Glutamatergic neuron (in vitro differentiated cells): ENCODE results near the gene ASPN. TPM values are rescaled to one million over a fixed set of nuclear protein-coding genes. Genes with fewer than 3 reads are reported as not detected.

Source experiments
- DNase-seq: peaks from one replicate; pipeline ENCODE4 v3.0.0; 2022
- H3K27ac Mint-ChIP-seq: one replicate; pipeline ENCODE4 v1.8.0; 2020; ENCODE audit warnings: mild to moderate bottlenecking, mixed read lengths, inconsistent platforms; ENCODE audit not compliant: unreplicated experiment
- H3K27me3 Mint-ChIP-seq: one replicate; pipeline ENCODE4 v1.8.0; 2020; ENCODE audit warnings: mild to moderate bottlenecking, moderate library complexity, mixed read lengths, inconsistent platforms; ENCODE audit not compliant: unreplicated experiment
- H3K36me3 Mint-ChIP-seq: one replicate; pipeline ENCODE4 v1.8.0; 2020; ENCODE audit warnings: mild to moderate bottlenecking, mixed read lengths, inconsistent platforms; ENCODE audit not compliant: unreplicated experiment
- H3K4me1 Mint-ChIP-seq: one replicate; pipeline ENCODE4 v1.8.0; 2020; ENCODE audit warnings: mild to moderate bottlenecking, low read depth, mixed read lengths, inconsistent platforms; ENCODE audit not compliant: unreplicated experiment
- H3K4me3 Mint-ChIP-seq: one replicate; pipeline ENCODE4 v1.8.0; 2020; ENCODE audit warnings: mild to moderate bottlenecking, mixed read lengths, inconsistent platforms; ENCODE audit not compliant: unreplicated experiment
- H3K9me3 Mint-ChIP-seq: one replicate; pipeline ENCODE4 v1.8.0; 2020; ENCODE audit warnings: mild to moderate bottlenecking, moderate library complexity, mixed read lengths, inconsistent platforms; ENCODE audit not compliant: unreplicated experiment
- total RNA-seq: library from RNA; stranded (reverse); fragmentation: NEBNext Ultra II Directional; extraction: Animal tissue kit (Norgen Biotek cat#: 25700); gene quantifications from one replicate; pipeline ENCODE4 v1.2.1, GENCODE V29; 2021; ENCODE audit not compliant: unreplicated experiment
- TF ChIP-seq, protein P1 (sequence below): fragments of 200-600 bp; sonication (generic); IDR thresholded peaks from one replicate; pipeline ENCODE4 v1.5.0; 2021; ENCODE audit not compliant: partially characterized antibody, unreplicated experiment

ASPN gene
- total RNA-seq, 1 donor from 2014 or later = not detected

DNA sequence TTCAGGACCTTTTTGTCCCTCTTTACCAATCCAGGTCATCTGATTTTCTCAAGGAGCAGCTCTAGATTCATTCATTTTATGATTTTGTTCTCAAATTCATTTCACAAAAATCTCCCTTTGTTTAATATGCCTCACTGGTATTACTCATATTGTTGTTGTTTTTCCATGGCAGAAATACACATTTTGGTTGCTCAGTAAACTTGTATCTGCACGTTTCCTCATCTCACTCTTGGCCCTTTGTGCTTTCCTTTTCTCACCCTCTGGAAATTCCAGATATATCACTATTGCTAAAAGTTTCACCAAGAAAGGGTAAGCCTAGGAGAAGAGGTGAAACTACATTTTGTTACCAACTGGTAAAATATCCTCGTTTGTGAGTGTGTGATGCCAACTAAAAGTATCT is 14.8 kb downstream of the ASPN start:
- Mint-ChIP-seq H3K4me1 (no peaks in the 10 kb centered on the region), H3K27me3 (no peaks in the 10 kb centered on the region), H3K4me3 (no peak overlapping the region), H3K27ac (no peak overlapping the region), H3K36me3 (no peaks in the 10 kb centered on the region), H3K9me3 (no peaks in the 10 kb centered on the region)
- DNase-seq = no peak
- TF ChIP-seq, protein P1, sequence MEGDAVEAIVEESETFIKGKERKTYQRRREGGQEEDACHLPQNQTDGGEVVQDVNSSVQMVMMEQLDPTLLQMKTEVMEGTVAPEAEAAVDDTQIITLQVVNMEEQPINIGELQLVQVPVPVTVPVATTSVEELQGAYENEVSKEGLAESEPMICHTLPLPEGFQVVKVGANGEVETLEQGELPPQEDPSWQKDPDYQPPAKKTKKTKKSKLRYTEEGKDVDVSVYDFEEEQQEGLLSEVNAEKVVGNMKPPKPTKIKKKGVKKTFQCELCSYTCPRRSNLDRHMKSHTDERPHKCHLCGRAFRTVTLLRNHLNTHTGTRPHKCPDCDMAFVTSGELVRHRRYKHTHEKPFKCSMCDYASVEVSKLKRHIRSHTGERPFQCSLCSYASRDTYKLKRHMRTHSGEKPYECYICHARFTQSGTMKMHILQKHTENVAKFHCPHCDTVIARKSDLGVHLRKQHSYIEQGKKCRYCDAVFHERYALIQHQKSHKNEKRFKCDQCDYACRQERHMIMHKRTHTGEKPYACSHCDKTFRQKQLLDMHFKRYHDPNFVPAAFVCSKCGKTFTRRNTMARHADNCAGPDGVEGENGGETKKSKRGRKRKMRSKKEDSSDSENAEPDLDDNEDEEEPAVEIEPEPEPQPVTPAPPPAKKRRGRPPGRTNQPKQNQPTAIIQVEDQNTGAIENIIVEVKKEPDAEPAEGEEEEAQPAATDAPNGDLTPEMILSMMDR = no peak

DNA sequence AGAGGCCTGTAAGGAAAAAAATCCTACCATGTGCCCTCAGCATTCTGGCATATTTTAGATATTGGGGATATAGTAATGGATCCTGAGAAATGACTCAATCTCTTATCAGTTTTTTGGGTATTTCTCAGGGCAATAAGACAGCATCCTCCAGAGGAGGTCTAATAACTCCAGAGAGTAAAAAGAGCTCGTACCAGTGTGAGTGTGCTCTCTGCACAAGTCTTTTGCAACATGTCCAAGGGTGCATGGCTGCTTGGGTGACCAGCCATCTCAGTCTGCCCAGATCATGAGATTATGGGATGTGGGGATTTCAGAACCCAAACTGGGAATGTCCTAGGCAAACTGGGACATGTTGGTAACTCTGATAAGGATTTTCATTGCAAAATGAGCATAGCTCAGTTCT is 15.3 kb downstream of the ASPN start:
- H3K4me3 Mint-ChIP-seq = no peak overlapping the region
- H3K27me3 Mint-ChIP-seq = no peaks in the 10 kb centered on the region
- no peaks in the 10 kb centered on the region for H3K36me3 Mint-ChIP-seq
- TF ChIP-seq, protein P1 = no peak
- no peaks in the 10 kb centered on the region for H3K4me1 Mint-ChIP-seq
- H3K9me3 Mint-ChIP-seq = no peaks in the 10 kb centered on the region
- no peak for DNase-seq
- H3K27ac Mint-ChIP-seq = no peak overlapping the region

DNA sequence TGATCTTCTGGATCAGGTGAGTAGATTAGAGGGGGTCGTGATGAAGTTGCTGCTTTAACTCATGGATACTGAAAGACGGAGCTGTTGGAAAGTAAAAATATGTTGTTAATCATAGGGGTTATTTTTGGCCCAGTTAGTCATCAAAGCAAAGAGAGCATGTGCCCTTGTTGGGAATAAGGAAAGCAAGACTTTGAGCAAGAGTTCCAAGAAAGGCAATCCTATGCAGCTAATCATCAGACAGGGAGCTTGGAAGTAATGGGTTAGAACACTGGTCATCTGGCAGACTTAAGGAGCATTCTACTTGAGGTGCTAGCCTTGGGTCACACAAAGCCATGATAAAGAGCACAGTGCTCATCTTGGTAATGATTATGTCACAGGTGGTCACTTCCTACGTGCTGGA is 18.3 kb downstream of the ASPN start:
- TF ChIP-seq, protein P1 = no peak
- H3K4me3 Mint-ChIP-seq = no peak overlapping the region

DNA sequence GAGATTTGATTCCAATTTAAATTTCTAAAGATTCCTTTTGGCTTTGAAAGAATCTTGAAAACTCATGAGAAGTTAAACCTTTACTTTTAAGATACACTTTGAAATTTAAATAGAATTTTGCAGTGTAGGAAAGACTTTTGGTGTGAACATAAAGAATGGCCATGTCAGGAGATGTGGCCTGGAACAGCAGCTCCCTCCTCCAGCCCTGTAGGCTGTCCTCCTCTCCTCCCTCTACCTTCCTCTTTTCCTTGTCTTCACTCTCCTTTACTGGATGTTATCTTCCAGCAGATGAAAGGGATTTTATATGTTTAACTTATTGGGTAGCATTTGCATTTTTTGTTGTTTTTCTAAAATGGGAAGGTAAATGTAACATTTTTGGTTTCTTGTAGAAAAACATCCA is 18.9 kb downstream of the ASPN start:
- Mint-ChIP-seq H3K36me3 (no peaks in the 10 kb centered on the region), H3K27ac (no peak overlapping the region)

More for the DNA sequence above, 18.3 kb downstream of the ASPN start:
- no peak overlapping the region for H3K27ac Mint-ChIP-seq
- no peak for DNase-seq
- no peaks in the 10 kb centered on the region for H3K9me3 Mint-ChIP-seq
- H3K27me3 Mint-ChIP-seq = no peaks in the 10 kb centered on the region
- H3K4me1 Mint-ChIP-seq = no peaks in the 10 kb centered on the region
- no peaks in the 10 kb centered on the region for H3K36me3 Mint-ChIP-seq

DNA sequence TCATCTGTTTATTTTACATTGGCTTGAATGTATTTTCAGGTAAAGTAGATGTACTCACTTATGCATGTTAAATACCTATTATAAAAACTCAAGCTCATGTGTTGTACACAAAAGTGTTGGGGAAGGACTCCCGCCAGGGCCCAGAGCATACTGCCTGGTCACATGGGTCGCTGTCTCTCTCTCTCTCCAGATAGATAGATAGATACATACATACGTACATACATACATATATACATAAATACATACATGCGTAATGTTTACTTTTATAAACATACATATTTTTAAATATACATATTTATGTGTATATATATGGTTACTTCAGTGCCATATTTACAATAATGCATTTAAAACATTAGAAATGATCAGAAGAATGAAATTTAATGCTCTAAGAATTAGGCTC is 24.7 kb downstream of the ASPN start:
- Mint-ChIP-seq H3K36me3 (no peaks in the 10 kb centered on the region), H3K4me1 (no peaks in the 10 kb centered on the region), H3K4me3 (no peak overlapping the region), H3K27ac (no peak overlapping the region), H3K27me3 (no peaks in the 10 kb centered on the region), H3K9me3 (no peaks in the 10 kb centered on the region)
- DNase-seq = no peak
- TF ChIP-seq, protein P1 = no peak

More for the DNA sequence above, 18.9 kb downstream of the ASPN start:
- Mint-ChIP-seq H3K27me3 (no peaks in the 10 kb centered on the region), H3K4me3 (no peak overlapping the region), H3K9me3 (no peaks in the 10 kb centered on the region), H3K4me1 (no peaks in the 10 kb centered on the region)
- DNase-seq = no peak
- TF ChIP-seq, protein P1 = no peak
